WI38 (cell line): ENCODE data around the gene DDA1.

ENCODE experiments used
- H3K4me3 ChIP-seq: 2 replicates; pipeline ENCODE4 v1.5.1; 2011; ENCODE audit warnings: low read depth, mild to moderate bottlenecking, control low read depth, low read length
- CTCF ChIP-seq: IDR thresholded peaks from 2 replicates; pipeline ENCODE4 v1.5.1; 2012; ENCODE audit warnings: low read depth, mild to moderate bottlenecking, control low read depth, low read length

Gene DDA1

GRCh38 chr19:17346109-17346671 is 36.8 kb downstream of the DDA1 start:
- no peak overlapping the region for H3K4me3 ChIP-seq
- peak; percentile 89 for TF ChIP-seq CTCF

- H3K4me3 ChIP-seq = no peak overlapping the region
- no peak for TF ChIP-seq CTCF
Observed at GRCh38 chr19:17347361-17347760, 38.0 kb downstream of the DDA1 start.

DNA sequence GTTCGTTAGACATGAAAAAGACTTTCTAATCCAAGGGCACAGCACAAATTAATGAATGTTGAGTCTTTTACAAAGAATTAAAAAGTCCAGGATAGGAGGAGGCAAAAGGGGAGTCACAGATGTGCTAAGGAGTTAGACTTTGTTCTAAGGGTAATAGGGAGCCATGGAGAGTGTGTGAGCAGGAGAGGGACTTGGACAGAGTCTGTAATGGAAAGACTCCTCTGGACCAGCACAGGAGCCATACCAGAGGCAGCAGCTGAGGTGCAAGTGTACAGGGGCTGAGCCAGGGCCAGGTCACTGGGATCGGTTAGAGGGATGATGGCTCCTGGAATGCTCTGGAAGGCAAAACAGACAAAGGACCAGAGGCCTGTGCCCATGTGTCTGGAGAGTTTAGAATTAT is 38.5 kb downstream of the DDA1 start:
- H3K4me3 ChIP-seq = no peak overlapping the region
- TF ChIP-seq CTCF = no peak

DNA sequence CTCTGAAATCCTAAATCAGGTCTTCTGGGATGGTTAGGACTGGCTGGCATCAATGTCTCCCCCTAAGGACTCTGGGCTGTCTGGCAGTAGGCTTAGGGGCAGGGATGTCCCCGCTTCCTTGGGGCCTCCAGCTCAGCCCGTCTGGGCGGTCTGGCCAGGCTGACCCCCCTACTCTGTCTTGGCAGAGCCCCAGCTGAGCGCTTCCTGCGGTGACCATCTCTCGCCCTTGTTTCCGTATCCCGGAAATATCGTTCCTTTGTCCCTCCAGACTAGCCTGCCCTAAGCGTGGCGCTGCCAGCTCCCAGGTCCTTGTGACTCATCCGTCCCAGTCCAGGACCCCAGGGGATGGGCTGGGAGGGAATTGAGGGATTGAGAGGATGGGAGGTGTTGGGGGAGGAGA is 39.3 kb downstream of the DDA1 start:
- no peak overlapping the region for H3K4me3 ChIP-seq
- no peak for TF ChIP-seq CTCF

GRCh38 chr19:17351815-17352435 is 42.6 kb downstream of the DDA1 start:
- no peak for TF ChIP-seq CTCF
- H3K4me3 ChIP-seq = no peak overlapping the region

DNA sequence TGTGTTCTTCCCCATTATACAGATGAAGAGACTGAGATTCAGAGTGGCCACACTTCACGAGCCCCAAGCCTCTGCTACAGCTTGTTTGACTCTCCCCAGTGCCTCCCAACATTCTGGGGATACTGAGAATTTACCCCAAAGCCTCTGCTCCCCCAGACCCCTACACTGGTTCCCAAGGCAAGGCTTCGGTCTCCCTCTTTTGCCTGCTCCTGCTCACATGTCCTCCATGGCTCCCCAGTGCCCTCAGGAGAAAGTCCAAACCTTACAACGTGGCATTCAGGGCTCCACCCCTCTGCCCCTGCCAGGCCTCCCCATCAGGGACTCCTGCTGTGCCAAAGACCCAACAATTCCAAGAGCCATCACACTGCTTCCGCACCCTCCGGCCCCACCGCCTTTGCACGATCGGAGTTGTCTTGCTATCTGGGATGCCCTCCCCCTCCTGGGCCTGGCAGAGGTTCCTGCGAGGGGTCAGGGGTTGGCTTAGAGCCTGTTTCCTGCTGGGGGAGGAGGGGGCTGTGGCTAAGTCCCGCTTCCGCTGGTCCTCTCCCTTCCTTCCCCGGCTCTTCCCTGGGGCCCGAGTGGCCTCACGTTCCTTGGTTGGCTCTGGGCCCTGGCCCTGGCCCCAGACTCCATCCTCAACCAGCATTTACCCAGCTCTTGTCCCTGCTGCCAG is 43.4 kb downstream of the DDA1 start:
- no peak for TF ChIP-seq CTCF
- no peak overlapping the region for H3K4me3 ChIP-seq

DNA sequence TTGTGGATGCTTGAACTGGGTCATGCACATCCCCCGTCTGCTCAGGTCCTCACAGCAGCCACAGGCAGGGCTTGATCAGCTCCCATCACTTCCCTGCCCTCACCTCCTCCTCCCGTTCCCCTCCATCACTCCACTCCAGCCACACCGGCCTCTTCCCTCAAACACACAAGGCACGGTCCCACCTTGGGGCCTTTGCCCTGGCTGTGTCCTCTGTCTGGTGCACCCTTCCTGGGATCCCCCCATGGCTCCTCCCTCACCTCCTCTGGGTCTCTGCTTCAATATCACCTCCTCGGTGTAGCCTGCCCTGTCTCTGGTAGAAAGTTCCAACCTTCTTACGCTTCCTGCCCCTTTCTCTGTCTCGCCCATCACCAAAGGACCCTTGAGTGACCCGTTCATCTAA is 44.0 kb downstream of the DDA1 start:
- no peak for TF ChIP-seq CTCF
- no peak overlapping the region for H3K4me3 ChIP-seq
